22Rv1 (cell line): ENCODE results near the gene PTPN21.

Experiments
- H3K27ac ChIP-seq: fragments of 450-650 bp; 2 replicates; pipeline ENCODE4 v1.5.1; 2017
- ZFX ChIP-seq: fragments of 450-650 bp; IDR thresholded peaks from 2 replicates; pipeline ENCODE4 v1.6.1; 2017; ENCODE audit warnings: antibody characterized with exemption, borderline replicate concordance
- TF ChIP-seq, protein P1 (sequence below): fragments of 450-650 bp; IDR thresholded peaks from 2 replicates; pipeline ENCODE4 v1.5.1; 2017; ENCODE audit warnings: mild to moderate bottlenecking

The PTPN21 gene

DNA sequence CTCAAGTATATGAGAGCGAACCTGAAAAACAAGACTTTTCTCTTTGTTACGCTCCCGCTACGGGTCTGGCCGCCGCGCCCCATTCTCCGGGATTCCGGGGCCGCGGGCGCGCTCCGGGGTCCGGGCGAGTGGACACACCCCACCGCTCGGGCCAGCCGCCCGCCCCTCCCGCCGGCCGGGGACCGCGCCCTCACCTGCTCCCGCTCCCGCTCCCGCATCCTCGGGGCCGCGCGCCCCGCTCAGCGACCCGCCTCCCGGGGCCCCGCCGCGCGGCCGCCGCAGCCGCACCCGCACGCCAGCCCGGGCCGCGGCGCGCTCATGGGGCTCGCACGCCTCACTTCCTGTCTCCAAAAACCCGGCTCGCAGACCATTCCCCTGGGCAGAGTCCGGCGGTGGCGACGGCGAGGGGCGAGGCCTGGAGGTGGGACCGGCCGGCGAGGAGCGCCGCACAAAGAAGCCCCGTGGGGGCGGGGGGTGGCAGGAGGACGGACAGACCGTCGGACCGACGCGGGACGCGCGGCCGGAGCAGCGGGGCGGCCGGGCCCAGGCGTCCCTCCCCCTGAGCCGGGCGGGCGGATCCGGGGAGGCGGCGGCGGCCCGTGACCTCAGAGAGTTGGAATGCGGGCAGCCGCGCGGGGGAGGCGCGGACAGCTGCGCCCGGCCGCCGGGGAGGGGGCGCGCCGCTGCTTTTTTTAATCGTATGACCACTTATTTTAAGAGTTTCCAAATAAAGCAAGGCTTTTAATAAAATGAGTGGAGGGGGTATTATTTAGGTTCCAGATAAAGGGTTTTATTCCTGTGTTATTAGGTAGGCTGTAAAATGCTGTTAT is at the start of gene PTPN21:
Gene PTPN21 (minus strand): TSS at position 551 of the 830 bp plus-strand sequence. CDS start 4,590 bp downstream, outside the sequence.
- TF ChIP-seq, protein P1, sequence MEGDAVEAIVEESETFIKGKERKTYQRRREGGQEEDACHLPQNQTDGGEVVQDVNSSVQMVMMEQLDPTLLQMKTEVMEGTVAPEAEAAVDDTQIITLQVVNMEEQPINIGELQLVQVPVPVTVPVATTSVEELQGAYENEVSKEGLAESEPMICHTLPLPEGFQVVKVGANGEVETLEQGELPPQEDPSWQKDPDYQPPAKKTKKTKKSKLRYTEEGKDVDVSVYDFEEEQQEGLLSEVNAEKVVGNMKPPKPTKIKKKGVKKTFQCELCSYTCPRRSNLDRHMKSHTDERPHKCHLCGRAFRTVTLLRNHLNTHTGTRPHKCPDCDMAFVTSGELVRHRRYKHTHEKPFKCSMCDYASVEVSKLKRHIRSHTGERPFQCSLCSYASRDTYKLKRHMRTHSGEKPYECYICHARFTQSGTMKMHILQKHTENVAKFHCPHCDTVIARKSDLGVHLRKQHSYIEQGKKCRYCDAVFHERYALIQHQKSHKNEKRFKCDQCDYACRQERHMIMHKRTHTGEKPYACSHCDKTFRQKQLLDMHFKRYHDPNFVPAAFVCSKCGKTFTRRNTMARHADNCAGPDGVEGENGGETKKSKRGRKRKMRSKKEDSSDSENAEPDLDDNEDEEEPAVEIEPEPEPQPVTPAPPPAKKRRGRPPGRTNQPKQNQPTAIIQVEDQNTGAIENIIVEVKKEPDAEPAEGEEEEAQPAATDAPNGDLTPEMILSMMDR: no peak
- no peak for TF ChIP-seq ZFX
- H3K27ac ChIP-seq: peak within 1 kb of the TSS; percentile 51

GRCh38 chr14:88604212-88604611 is 49.4 kb upstream of the PTPN21 start:
- TF ChIP-seq, protein P1: no peak
- no peak for TF ChIP-seq ZFX

DNA sequence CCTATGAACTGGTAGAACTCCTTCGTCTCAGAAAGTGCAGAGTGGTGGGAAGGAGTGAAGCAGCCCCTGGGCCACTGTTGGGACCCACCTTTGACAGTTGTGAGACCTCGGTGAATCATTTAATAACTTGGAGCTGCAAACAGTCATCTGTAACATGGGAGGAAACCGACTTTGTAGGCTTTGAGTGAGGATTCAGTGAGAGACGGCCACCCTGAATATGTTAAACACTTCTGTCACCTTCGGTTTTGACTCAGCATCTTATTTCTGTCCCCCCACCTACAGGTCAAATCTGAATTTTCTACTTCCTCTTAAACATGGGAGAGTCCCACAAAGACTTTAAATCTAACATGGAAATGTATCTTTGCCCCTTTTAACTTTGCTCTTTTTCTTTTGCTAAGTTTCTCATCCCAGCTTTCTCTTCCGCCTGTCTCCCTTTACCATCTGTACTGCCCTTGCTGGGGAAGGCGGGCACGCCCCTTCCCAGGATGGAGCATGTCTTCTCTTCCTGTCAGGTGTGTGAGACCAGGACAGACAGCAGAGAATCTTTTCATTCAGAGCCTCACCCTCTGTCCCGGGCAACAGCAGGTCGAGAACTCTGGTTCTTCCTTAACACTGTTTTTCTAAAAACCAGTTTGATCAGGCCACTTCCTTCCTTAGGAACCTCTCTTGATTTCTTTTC is 45.1 kb upstream of the PTPN21 start:
- TF ChIP-seq ZFX: no peak
- TF ChIP-seq, protein P1: no peak
- no peak overlapping the region for H3K27ac ChIP-seq

More at GRCh38 chr14:88604212-88604611, 49.4 kb upstream of the PTPN21 start:
- H3K27ac ChIP-seq: no peak overlapping the region

DNA sequence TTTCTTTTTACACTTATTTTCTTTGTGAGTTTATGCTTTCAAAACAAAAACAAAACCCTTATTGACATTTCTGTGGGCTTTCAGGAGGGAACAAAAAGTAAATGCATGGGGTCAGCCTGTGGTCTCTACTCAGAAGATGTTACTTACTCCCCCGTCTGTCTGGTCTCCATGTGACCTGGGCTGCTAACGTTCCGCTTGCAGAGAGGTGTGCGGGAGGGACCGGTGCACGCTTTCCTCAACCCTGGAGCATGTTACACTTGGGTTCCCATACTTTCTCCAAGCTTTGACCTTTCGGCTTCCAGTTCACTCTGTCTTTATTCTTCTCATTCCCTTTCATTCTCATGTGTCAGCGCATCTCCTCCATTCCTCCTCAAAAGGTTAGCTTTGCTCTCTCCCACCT is 44.5 kb upstream of the PTPN21 start:
- TF ChIP-seq, protein P1: no peak
- no peak for TF ChIP-seq ZFX
- H3K27ac ChIP-seq: no peak overlapping the region

DNA sequence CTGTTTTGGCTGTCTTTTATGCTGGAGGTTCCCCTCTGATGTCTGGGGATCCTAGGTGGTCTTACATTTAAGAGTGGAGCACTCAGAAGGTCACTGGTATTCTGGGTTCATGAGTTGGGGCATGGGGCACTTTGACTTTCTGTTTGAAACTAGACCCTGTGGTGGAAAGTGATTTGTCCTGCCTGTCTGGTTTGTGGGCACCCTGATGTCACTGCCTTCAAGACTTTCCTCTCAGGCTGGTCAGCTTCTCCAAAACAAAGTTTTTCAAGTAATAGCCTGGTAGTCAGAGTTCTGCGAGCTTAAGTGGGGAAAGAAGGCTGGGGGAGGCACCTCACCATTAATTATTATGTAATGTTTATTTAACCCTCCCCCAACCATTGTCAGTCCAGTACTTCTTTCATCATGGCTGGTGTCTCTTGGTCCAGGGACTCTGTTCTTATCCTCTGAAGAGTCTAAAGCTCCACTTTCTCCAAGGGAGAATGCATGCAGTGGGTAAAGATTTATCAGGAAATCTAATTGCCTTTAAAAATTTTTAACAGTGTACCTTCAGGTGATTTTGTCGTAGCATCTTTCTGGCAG is 43.4 kb upstream of the PTPN21 start:
- no peak for TF ChIP-seq ZFX
- TF ChIP-seq, protein P1: no peak
- no peak overlapping the region for H3K27ac ChIP-seq

GRCh38 chr14:88597601-88598000 is 42.8 kb upstream of the PTPN21 start:
- TF ChIP-seq, protein P1: no peak
- no peak for TF ChIP-seq ZFX
- no peak overlapping the region for H3K27ac ChIP-seq

- no peak for TF ChIP-seq ZFX
- TF ChIP-seq, protein P1: no peak
- H3K27ac ChIP-seq: no peak overlapping the region
Observed at GRCh38 chr14:88597038-88597437, 42.2 kb upstream of the PTPN21 start.
